Activated naive CD8-positive, alpha-beta T cell treated with anti-CD3 and anti-CD28 coated beads, Interleukin-2, amount 50 U/mL, for 24 hours (primary cell): ENCODE data around the gene ADSS1.

Source experiments
- ATAC-seq: fragments of 150-1000 bp; cut with Tn5 transposase; one replicate; pipeline ENCODE4 v1.10.0; 2021
- DNase-seq: peaks from one replicate; pipeline ENCODE4 v3.0.0; 2021
- H3K27ac Mint-ChIP-seq: one replicate; pipeline ENCODE4 v1.8.0; 2021; ENCODE audit warnings: mild to moderate bottlenecking, mixed read lengths
- H3K27me3 Mint-ChIP-seq: one replicate; pipeline ENCODE4 v1.8.0; 2021; ENCODE audit warnings: mixed read lengths
- H3K36me3 Mint-ChIP-seq: one replicate; pipeline ENCODE4 v1.8.0; 2021; ENCODE audit warnings: low read depth, mixed read lengths
- H3K4me1 Mint-ChIP-seq: one replicate; pipeline ENCODE4 v1.8.0; 2021; ENCODE audit warnings: mixed read lengths
- H3K4me3 Mint-ChIP-seq: one replicate; pipeline ENCODE4 v1.8.0; 2021; ENCODE audit warnings: mild to moderate bottlenecking, moderate library complexity, mixed read lengths
- H3K9me3 Mint-ChIP-seq: one replicate; pipeline ENCODE4 v1.8.0; 2021; ENCODE audit warnings: mixed read lengths

Gene ADSS1

DNA sequence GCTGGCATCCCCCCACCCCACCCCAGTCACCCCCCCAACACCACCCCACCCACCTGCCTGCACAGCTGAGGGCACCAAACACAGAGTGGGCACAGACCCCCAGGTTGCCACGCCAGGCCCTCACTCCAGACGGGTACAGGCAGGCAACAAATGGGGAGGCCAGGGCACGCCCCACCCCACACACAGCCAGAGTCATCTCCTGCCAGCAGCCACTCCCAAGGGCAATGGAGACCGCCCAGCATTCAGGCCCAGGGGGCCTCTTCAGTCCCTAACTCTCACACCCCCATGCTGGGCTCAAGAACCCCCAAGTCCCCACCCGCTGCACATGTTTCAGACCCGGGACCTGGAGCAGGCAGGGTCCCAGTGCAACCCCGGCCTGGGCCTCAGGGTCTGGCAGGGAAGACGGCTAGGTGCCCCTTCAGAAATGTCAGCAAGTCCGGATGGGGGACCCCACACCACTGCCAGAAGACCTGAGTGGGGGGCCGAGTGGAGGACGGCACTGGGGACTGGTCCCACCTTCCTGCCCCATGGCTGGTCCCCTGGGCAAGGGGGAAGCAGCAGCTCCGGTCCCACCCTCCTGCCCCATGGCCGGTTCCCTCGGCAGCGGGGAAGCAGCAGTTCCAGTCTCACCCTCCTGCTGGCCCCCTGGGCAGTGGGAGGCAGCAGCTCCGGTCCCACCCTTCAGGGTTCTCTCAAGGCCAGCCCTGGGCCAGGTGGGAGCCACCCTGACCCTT lies 59.6 kb downstream of the ADSS1 start:
- no peaks in the 10 kb centered on the region for H3K9me3 Mint-ChIP-seq
- H3K27ac Mint-ChIP-seq = no peak overlapping the region

DNA sequence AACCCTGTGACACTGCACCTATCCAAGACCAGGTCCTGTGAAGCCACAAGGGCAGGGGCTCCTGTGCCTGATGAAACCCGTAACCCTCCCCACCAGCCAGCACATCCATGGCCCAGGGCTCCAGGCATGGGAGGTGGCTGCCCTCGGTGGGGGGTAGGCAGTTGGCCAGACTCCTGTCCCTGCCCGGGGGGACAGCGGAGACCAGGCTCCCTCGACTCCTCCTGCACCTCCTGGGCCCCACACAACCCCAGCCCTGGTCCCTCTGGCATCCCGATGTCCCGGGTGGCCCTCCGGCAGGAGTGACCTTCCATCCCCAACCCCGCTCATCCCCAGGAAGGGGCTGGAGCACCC lies 60.2 kb downstream of the ADSS1 start:
- no peak for ATAC-seq
- Mint-ChIP-seq H3K36me3 (no peaks in the 10 kb centered on the region), H3K27ac (no peak overlapping the region), H3K27me3 (no peaks in the 10 kb centered on the region), H3K9me3 (no peaks in the 10 kb centered on the region), H3K4me3 (no peak overlapping the region), H3K4me1 (peaks cover 11% of the 10 kb centered on the region)
- DNase-seq = no peak

More for the DNA sequence above, 59.6 kb downstream of the ADSS1 start:
- peaks cover 11% of the 10 kb centered on the region for H3K4me1 Mint-ChIP-seq
- H3K4me3 Mint-ChIP-seq = no peak overlapping the region
- H3K36me3 Mint-ChIP-seq = no peaks in the 10 kb centered on the region
- no peak for ATAC-seq
- H3K27me3 Mint-ChIP-seq = no peaks in the 10 kb centered on the region
- no peak for DNase-seq

DNA sequence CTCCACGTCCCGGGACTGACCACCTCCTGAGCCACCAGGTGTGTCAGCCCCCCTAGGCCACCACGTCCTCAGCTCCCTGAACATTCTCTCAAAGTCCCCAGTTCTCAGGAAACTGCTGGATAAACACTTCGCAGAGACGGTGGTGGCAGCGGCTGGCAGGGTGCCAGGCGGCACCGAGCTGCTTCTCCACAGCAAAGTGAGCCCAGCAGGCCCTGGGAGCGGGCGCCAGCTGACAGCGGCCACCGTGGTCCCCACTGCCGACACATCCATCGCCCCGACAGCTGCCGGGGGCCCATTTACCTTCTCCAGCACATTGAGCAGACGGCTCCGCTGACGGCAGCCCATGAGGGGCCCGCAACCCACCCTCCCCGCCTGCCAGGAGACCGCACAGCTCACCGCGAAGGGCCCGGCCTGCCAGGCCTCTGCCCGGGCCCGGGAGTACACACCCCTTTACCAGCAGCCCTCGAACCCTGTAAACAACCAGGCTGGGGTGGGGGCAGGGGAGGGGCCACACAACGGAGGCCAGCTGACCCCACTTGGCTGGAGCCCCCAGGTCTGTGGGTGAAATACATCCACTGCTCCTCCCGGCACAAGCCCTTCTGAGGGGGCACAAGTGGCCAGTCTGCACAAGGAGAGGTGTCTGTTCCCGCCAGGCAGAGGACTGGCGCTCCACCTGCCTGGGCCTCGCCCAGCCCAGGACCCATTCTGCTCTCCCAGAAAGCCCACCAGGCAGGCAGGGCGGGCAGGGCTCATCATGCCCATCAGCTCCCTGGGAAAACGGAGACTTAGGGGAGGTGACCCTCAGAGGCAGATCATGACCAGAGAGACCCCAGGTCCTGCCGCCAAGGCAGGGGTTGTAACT lies 61.0 kb downstream of the ADSS1 start:
- DNase-seq (no peak), ATAC-seq (no peak)
- Mint-ChIP-seq H3K27ac (no peak overlapping the region), H3K4me1 (peaks cover 11% of the 10 kb centered on the region), H3K9me3 (no peaks in the 10 kb centered on the region), H3K4me3 (no peak overlapping the region), H3K36me3 (no peaks in the 10 kb centered on the region), H3K27me3 (no peaks in the 10 kb centered on the region)

DNA sequence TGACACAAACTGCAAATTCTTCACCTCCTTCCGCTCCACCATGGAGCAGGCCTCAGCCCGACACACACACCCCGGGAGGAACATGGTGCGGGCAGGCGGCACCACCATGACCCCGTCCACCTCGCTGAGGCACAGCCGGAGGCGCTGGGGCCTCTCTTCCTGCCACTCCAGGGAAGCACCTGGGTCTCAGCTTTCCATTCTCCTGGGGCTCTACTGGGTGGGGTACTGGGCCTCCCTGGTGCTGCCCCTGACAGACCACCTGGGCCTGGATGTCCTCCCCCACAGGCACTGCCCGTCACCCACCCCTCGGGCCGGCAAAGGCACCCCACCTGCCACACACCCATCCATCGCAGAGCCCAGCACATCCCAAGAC lies 61.7 kb downstream of the ADSS1 start:
- no peak overlapping the region for H3K27ac Mint-ChIP-seq
- no peaks in the 10 kb centered on the region for H3K36me3 Mint-ChIP-seq
- ATAC-seq (no peak), DNase-seq (no peak)
- H3K4me3 Mint-ChIP-seq = no peak overlapping the region
- no peaks in the 10 kb centered on the region for H3K27me3 Mint-ChIP-seq
- H3K4me1 Mint-ChIP-seq = peaks cover 11% of the 10 kb centered on the region
- H3K9me3 Mint-ChIP-seq = no peaks in the 10 kb centered on the region

DNA sequence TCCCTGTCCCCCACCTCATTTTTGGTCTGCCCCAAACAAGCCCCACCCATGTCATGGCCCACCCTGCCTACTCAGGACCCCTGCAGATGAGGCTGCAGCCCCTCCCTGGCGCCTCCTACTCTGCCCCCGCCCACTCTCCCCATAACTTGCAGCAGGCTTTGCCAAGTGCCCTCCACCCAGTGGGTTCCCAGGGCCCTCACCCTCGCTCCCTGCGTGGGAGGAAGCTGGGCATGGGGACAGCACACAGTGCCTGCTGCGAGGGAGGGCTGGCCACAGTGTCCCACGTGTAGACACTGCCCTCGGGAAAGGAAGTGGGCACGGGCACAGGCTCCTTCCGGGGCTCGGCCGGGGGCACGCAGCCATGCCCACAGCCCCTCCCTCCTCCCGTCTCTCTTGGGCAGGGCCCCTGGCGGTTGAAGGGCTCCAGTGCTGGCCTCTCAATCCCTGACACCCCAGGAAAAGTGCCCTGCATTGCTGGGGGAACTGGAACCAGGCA lies 62.1 kb downstream of the ADSS1 start:
- no peak for DNase-seq
- peaks cover 11% of the 10 kb centered on the region for H3K4me1 Mint-ChIP-seq
- no peaks in the 10 kb centered on the region for H3K9me3 Mint-ChIP-seq
- no peak for ATAC-seq
- peaks cover 3% of the 10 kb centered on the region for H3K36me3 Mint-ChIP-seq
- no peaks in the 10 kb centered on the region for H3K27me3 Mint-ChIP-seq
- H3K4me3 Mint-ChIP-seq = no peak overlapping the region
- H3K27ac Mint-ChIP-seq = no peak overlapping the region

DNA sequence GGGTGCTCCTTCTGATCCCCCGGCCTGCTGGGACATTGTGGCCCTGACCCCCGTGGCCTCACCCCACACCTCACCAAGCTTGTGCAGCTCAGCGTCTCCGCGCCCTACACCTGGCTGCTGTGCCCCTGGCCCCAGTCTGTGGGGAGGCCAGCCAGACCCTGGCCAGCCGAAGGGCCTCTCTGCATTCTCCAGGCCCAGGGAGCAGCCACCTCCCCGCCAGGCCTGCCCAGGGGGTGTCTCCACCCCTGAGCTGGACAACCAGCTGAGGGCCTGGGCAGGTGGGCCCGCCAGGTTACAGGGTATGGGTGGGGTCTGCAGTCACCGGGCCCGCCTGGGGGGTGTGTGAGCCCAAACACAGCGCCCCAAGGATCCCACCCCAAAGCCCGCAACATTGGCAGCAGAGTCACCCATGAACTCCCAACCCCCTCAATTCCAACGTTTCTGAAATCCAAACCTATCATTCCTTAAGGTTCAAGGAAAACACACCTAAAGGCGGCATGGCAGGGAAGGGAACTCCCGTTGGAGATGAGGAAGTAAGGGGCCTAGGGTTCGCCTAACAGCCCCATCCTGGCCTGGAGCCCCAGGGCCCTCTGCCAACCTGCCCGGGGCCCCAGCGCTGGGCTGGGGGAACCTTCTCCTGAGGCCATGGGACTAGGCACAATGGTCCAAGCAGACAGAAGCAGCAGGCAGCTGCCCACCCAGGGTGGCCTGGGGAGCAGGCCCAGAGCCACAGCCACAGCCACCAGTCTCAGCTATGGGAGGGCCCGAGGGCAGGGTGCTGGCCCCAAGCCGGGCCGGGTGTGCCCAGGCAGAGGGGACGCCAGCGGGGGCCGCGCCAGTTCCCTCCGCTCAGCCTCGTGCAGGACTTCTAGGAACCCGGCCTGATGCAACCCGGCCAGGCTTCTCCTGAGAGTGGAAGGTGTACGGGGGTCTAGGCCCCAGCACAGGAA lies 63.0 kb downstream of the ADSS1 start:
- no peak for DNase-seq
- Mint-ChIP-seq H3K4me1 (peaks cover 13% of the 10 kb centered on the region), H3K27ac (no peak overlapping the region), H3K4me3 (no peak overlapping the region), H3K36me3 (peaks cover 3% of the 10 kb centered on the region), H3K27me3 (no peaks in the 10 kb centered on the region), H3K9me3 (no peaks in the 10 kb centered on the region)
- no peak for ATAC-seq

DNA sequence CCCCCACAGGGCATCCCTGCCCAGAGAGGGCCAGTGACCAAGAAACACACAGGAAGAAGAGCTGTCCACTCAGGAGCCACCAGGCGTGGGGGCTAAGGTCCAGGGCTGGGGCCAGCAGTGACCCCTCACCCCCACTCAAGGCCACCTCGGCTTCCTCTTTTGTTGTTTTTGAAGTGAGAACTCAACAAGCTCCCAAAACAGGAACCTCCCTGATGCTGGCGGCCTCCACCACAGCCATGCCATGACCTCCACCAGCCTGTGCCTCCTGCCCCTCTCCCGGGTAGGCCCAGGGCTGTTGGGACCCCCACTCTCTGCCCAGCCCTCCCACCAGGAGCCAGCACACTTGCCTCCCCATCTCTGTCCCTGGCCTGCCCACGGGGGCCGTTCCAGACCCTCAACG lies 63.7 kb downstream of the ADSS1 start:
- Mint-ChIP-seq H3K4me1 (peaks cover 14% of the 10 kb centered on the region), H3K4me3 (no peak overlapping the region), H3K9me3 (no peaks in the 10 kb centered on the region), H3K27me3 (no peaks in the 10 kb centered on the region), H3K27ac (no peak overlapping the region), H3K36me3 (peaks cover 3% of the 10 kb centered on the region)
- no peak for DNase-seq
- ATAC-seq = no peak

DNA sequence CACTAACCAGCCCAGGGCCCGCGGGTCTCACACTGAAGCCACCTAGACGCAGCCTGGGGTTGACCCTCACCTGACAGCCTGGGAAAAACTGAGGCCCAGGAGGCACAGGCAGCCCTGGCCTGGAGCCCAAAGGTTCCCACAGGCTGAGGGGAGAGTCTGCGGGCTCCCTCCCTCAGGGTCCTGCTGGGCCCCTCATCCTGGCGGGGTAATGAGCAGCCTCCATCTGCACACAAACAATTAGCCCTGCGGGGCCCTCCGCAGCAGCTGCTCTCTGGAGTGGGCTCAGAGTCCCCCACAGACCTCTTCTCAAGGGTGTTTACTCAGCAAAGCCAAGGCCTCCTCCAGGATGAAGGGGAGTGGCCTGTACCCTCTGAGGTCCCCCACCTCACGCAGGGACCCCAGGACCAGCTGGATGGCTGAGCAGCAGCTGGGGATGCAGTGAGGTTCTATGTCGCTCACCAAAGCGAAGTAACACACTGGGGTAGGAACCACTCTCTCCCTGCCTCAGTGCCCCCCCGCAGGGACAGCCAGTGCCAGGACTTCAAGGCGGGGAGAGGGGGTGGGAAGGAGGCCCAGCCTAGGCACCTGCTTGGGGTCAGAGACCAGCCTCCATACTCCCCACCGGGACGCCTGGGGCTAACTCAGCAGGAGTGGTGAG lies 64.3 kb downstream of the ADSS1 start:
- no peak for DNase-seq
- peaks cover 3% of the 10 kb centered on the region for H3K36me3 Mint-ChIP-seq
- no peaks in the 10 kb centered on the region for H3K9me3 Mint-ChIP-seq
- H3K27ac Mint-ChIP-seq = no peak overlapping the region
- peaks cover 18% of the 10 kb centered on the region for H3K4me1 Mint-ChIP-seq
- H3K27me3 Mint-ChIP-seq = no peaks in the 10 kb centered on the region
- no peak overlapping the region for H3K4me3 Mint-ChIP-seq
- ATAC-seq = no peak

DNA sequence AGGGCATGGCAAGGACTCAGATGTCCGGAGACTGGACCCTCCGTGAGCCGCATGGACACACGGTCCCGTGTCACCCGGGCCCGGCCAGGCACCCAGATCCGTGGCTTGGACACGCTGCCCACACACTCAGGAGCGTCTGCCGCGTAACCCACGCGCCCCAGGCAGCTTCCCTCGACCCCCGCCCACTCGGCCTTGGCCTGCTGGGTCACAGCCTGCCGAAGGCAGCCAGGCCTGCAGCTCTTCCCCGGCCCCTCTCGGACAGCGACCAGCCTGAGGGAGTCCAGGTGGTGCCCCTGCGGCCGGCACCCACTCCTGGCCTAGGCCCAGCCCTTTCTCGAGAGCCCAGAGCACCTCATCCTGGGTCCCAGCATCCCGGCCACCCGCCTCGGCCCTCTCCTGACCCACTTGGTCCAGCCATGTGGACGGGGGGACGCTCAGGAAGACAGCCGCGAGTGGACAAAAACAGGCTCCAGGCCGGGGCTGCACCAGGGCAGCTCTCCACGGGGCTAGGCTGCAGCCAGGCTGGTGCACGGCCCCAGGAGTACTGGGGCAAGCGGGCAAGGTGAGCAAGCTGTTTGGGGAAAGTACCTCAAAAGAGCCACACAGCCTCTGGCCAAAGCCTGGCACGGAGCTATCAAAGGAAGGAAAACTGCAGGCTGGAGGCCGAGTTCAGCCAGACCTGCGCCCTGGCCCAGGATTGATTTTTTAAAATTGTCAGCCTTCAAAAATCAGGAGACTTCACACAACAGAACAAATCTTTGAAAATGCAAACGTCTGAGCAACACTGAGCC lies 65.0 kb downstream of the ADSS1 start:
- Mint-ChIP-seq H3K27ac (no peak overlapping the region), H3K4me3 (no peak overlapping the region), H3K36me3 (peaks cover 3% of the 10 kb centered on the region), H3K27me3 (no peaks in the 10 kb centered on the region), H3K9me3 (no peaks in the 10 kb centered on the region), H3K4me1 (peaks cover 26% of the 10 kb centered on the region)
- ATAC-seq = no peak
- no peak for DNase-seq

DNA sequence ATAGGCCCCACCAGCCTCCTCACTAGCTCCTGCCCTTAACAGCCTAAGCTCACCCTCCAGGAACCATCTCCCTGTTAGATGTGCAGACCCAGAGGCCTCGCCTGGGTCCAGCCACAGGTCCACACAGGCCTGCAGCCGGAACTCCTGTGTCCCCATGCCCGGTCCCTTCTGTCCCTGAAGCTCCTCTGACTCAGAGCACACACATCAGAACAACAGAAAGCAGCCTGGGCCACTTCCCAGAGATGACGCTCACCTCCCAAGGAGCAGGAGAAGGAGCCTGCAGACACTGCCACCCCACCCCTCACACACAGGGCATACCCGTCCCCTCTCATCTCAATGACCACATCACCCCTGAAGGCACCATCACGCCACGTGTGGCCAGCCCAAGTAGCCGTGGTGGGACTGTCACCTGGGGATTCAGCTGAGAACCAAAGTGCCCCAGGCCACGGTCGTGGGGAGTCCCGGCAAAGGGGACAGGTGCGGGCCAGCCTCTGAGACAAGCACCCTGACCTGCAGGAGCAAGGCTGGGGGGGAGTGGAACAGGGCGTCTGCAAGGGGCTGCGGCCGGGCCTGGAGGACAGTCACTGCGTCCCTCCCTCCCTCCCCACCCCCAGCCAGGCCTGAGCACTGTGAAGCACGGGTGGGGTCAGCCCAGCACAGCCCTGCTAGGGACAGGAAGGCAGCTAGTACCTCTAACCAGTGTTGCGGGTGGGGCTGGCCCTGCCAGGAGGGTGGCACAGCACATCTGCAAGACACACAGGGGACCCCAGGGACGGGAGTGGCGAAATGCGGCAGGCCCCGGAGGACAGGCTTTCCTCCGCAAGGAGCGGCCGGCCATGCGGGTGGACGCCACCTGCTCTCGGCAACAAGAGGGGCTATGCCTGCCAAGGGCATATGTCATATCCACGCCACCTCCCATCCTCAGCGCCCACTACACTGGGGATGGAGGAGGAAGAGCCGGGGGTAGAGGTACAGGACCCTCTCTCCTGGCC lies 66.0 kb downstream of the ADSS1 start:
- no peaks in the 10 kb centered on the region for H3K27me3 Mint-ChIP-seq
- peaks cover 32% of the 10 kb centered on the region for H3K4me1 Mint-ChIP-seq
- peaks cover 3% of the 10 kb centered on the region for H3K36me3 Mint-ChIP-seq
- DNase-seq (no peak), ATAC-seq (no peak)
- no peak overlapping the region for H3K4me3 Mint-ChIP-seq
- H3K9me3 Mint-ChIP-seq = no peaks in the 10 kb centered on the region
- no peak overlapping the region for H3K27ac Mint-ChIP-seq

DNA sequence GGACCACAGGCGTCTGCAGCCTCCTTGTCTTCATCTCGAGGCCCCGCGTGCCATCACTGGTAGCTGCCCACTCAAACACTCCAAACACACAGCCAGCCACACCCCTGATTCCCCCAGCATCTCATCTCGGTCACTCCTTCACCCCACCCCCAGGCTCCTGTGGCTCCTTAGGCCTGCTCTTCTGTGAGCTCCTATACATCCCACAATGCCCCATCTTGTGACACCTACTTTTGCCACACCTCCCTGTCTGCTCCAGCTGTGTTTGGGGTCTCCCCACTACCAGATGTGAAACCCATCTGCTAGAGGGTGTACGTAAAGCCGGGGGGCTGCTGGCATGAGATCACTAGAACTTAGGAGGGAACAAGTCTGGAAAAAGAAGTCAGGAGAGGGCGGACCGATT lies 67.4 kb downstream of the ADSS1 start:
- Mint-ChIP-seq H3K27me3 (no peaks in the 10 kb centered on the region), H3K27ac (no peak overlapping the region), H3K4me1 (peaks cover 34% of the 10 kb centered on the region), H3K36me3 (peaks cover 3% of the 10 kb centered on the region), H3K4me3 (no peak overlapping the region), H3K9me3 (no peaks in the 10 kb centered on the region)
- DNase-seq (no peak), ATAC-seq (no peak)

DNA sequence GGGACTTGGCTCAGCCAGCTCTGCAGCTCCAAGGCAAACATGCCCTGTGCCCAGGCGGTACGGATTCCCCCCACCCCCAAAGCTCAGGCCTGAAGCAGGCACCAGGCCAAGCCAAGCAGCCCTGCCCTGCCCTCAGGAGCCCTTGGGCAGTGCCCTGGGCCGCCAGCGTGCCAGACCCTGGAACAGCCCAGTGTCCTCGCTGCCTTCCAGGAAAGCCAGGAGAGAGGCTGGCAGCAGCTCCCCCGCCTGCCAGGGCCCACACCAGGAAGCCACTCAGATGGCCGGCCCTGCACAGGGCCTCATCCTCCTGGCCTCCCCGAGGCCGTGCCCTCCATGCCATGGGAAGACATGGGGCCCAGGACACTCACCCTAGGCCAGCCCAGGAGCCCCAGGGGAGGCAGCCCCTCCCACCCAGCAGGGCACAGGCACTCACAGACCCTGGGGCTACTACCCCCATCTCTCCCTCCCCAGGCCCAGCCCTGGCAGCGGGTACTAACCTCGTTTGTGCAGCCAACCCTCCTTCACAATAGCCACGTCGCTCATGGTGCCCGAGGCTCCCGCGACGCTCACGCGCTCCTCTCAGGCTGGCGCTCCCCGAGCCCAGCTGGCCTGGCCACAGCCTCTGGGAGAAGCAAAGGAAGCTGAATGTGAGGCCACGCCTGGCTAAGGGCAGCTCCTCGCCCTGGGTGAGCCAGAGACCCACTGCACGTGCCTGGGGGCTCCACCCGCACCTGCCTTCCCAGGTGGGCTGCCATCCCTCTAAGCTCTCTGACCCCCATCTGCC lies 68.3 kb downstream of the ADSS1 start:
- Mint-ChIP-seq H3K27ac (no peak overlapping the region), H3K27me3 (no peaks in the 10 kb centered on the region), H3K4me1 (peaks cover 33% of the 10 kb centered on the region), H3K9me3 (no peaks in the 10 kb centered on the region), H3K4me3 (no peak overlapping the region), H3K36me3 (peaks cover 3% of the 10 kb centered on the region)
- ATAC-seq = no peak
- no peak for DNase-seq
